GM23338 (cell line): ENCODE results near the gene BID. TPM values are rescaled to one million over a fixed set of nuclear protein-coding genes. Genes with fewer than 3 reads are reported as not detected.

Experiments
- ATAC-seq: fragments of 200-7000 bp; cut with Tn5 transposase; 3 replicates; pipeline ENCODE4 v1.9.1; 2020
- DNase-seq: peaks from one replicate; pipeline ENCODE4 v3.0.0-alpha.2; 2015; ENCODE audit warnings: low spot score
- H2AFZ ChIP-seq: fragments of 200-600 bp; sonication (generic); 2 replicates; pipeline ENCODE4 v1.8.0; 2016; ENCODE audit warnings: antibody characterized with exemption, mild to moderate bottlenecking, moderate library complexity
- H3F3A ChIP-seq: fragments of 200-600 bp; sonication (generic); replicated peaks from 2 replicates; pipeline ENCODE4 v1.8.0; 2017; ENCODE audit warnings: antibody characterized with exemption, mixed run types, low read depth
- H3K27ac ChIP-seq: fragments of 200-600 bp; sonication (generic); 2 replicates; pipeline ENCODE4 v1.6.1; 2016; ENCODE audit warnings: low read depth
- H3K27me3 ChIP-seq: fragments of 200-600 bp; sonication (generic); 2 replicates; pipeline ENCODE4 v1.8.0; 2016; ENCODE audit warnings: mild to moderate bottlenecking, mixed run types, moderate library complexity; ENCODE audit not compliant: insufficient read depth
- H3K36me3 ChIP-seq: fragments of 200-600 bp; sonication (generic); 2 replicates; pipeline ENCODE4 v1.8.0; 2016; ENCODE audit warnings: mild to moderate bottlenecking; ENCODE audit not compliant: insufficient read depth
- H3K4me1 ChIP-seq: fragments of 200-600 bp; sonication (generic); 2 replicates; pipeline ENCODE4 v1.8.0; 2016; ENCODE audit warnings: mild to moderate bottlenecking, moderate library complexity; ENCODE audit not compliant: insufficient read depth
- H3K4me2 ChIP-seq: fragments of 200-600 bp; sonication (generic); 2 replicates; pipeline ENCODE4 v1.7.1; 2017; ENCODE audit warnings: mixed run types
- H3K4me3 ChIP-seq: fragments of 200-600 bp; sonication (generic); 2 replicates; pipeline ENCODE4 v1.6.1; 2016; ENCODE audit warnings: mixed run types
- H3K79me2 ChIP-seq: fragments of 200-600 bp; sonication (generic); replicated peaks from 2 replicates; pipeline ENCODE4 v1.8.0; 2017; ENCODE audit warnings: mild to moderate bottlenecking; ENCODE audit not compliant: insufficient read depth
- H3K9me2 ChIP-seq: fragments of 200-600 bp; sonication (generic); 2 replicates; pipeline ENCODE4 v1.8.0; 2017; ENCODE audit not compliant: insufficient read depth
- H4K20me1 ChIP-seq: fragments of 200-600 bp; sonication (generic); replicated peaks from 2 replicates; pipeline ENCODE4 v1.8.0; 2017; ENCODE audit warnings: mild to moderate bottlenecking; ENCODE audit not compliant: insufficient read depth
- H3K27ac Mint-ChIP-seq: 2 replicates; pipeline ENCODE4 v1.8.0; 2020; ENCODE audit warnings: inconsistent platforms, mild to moderate bottlenecking, moderate library complexity, mixed read lengths
- H3K27me3 Mint-ChIP-seq: 3 replicates; pipeline ENCODE4 v1.8.0; 2022; ENCODE audit warnings: low read depth, mild to moderate bottlenecking, moderate library complexity, mixed read lengths, inconsistent platforms; ENCODE audit not compliant: insufficient read depth, poor library complexity
- H3K36me3 Mint-ChIP-seq: 3 replicates; pipeline ENCODE4 v1.8.0; 2021; ENCODE audit warnings: low read depth, mild to moderate bottlenecking, inconsistent platforms, moderate library complexity, mixed read lengths
- H3K4me1 Mint-ChIP-seq: 3 replicates; pipeline ENCODE4 v1.8.0; 2020; ENCODE audit warnings: mild to moderate bottlenecking, inconsistent platforms, mixed read lengths
- H3K4me3 Mint-ChIP-seq: 3 replicates; pipeline ENCODE4 v1.8.0; 2021; ENCODE audit warnings: moderate library complexity, mild to moderate bottlenecking, inconsistent platforms, mixed read lengths
- H3K9me3 Mint-ChIP-seq: 3 replicates; pipeline ENCODE4 v1.8.0; 2020; ENCODE audit warnings: moderate library complexity, mild to moderate bottlenecking, inconsistent platforms, mixed read lengths
- CREB1 ChIP-seq: fragments of 250-450 bp; sonication (Bioruptor Pico); IDR thresholded peaks from 2 replicates; pipeline ENCODE4 v1.5.0; 2020; ENCODE audit warnings: low read depth, mild to moderate bottlenecking, moderate library complexity
- CTCF ChIP-seq, 2 experiments: fragments of 200-600 bp in 1 of 2; sonication (generic) in 1 of 2; conservative IDR thresholded peaks; 2 replicates each; pipeline versions ENCODE4 v1.5.1 to v1.6.1; 2016 to 2017; ENCODE audit warnings: antibody characterized with exemption in 2 of 2, low read depth in 2 of 2, mild to moderate bottlenecking in 2 of 2, moderate library complexity in 1 of 2
- ETS1 ChIP-seq: IDR thresholded peaks from 2 replicates; pipeline ENCODE4 v1.6.1; 2016; ENCODE audit warnings: antibody characterized with exemption
- EZH2 ChIP-seq: fragments of 200-600 bp; sonication (generic); IDR thresholded peaks from one replicate; pipeline ENCODE4 v1.8.0; 2017; ENCODE audit warnings: antibody characterized with exemption, mild to moderate bottlenecking, low read depth; ENCODE audit not compliant: unreplicated experiment
- EZH2phosphoT487 ChIP-seq: fragments of 200-600 bp; sonication (generic); IDR thresholded peaks from one replicate; pipeline ENCODE4 v1.8.1; 2018; ENCODE audit warnings: antibody characterized with exemption; ENCODE audit not compliant: unreplicated experiment
- JUNB ChIP-seq: IDR thresholded peaks from one replicate; pipeline ENCODE4 v1.6.1; 2016; ENCODE audit warnings: antibody characterized with exemption; ENCODE audit not compliant: unreplicated experiment
- NANOG ChIP-seq: IDR thresholded peaks from 2 replicates; pipeline ENCODE4 v1.6.1; 2016; ENCODE audit warnings: antibody characterized with exemption, borderline replicate concordance
- POLR2AphosphoS5 ChIP-seq: IDR thresholded peaks from 2 replicates; pipeline ENCODE4 v1.6.1; 2016; ENCODE audit warnings: antibody characterized with exemption, low read depth
- REST ChIP-seq: IDR thresholded peaks from one replicate; pipeline ENCODE4 v1.6.1; 2018; ENCODE audit warnings: antibody characterized with exemption; ENCODE audit not compliant: unreplicated experiment
- STAT1 ChIP-seq: IDR thresholded peaks from one replicate; pipeline ENCODE4 v1.6.1; 2016; ENCODE audit warnings: antibody characterized with exemption; ENCODE audit not compliant: unreplicated experiment
- ZNF114 ChIP-seq: fragments of 250-450 bp; sonication (Bioruptor Pico); IDR thresholded peaks from 2 replicates; pipeline ENCODE4 v1.5.0; 2020; ENCODE audit warnings: mild to moderate bottlenecking, moderate library complexity
- polyA plus RNA-seq: library from polyadenylated mRNA; unstranded; fragments of >200 nt; fragmentation: Nextera tagmentation; extraction: Ambion mirVana; gene quantifications from 2 replicates; pipeline ENCODE4 v1.2.1, GENCODE V29; 2016
- total RNA-seq: library from RNA; depleted of rRNA; stranded (reverse); fragments of >200 nt; shearing (Covaris generic); gene quantifications from 2 replicates; pipeline ENCODE4 v1.2.3, GENCODE V29; 2014

The BID gene
- total and polyA plus RNA-seq, 2 experiments from 2014 or later: 65.1 to 125 TPM

- TF ChIP-seq CTCF (conservative IDR thresholded peaks at IDR 0.05; ENCODE audit: low read depth in 2 of 2) (no peak), EZH2 (no peak), EZH2phosphoT487 (no peak), CREB1 (CRISPR knock-in tag) (no peak), ZNF114 (CRISPR knock-in tag) (no peak), POLR2AphosphoS5 (no peak), REST (no peak)
These were observed 33.5 kb upstream of the BID start (continued) for GRCh38 chr22:17807578-17808410.

- Mint-ChIP-seq H3K27me3 (peaks cover 2% of the 10 kb centered on the region), H3K4me3 (no peak overlapping the region), H3K4me1 (peaks cover 9% of the 10 kb centered on the region; the same call in 2 of the 3 replicates), H3K27ac (no peak overlapping the region), H3K9me3 (no peaks in the 10 kb centered on the region), H3K36me3 (peaks cover 7% of the 10 kb centered on the region)
- Histone ChIP-seq H3K9me2 (no peaks in the 10 kb centered on the region), H2AFZ (no peak overlapping the region), H3K27me3 (no peaks in the 10 kb centered on the region), H3K27ac (no peak overlapping the region), H3K79me2 (no peaks in the 10 kb centered on the region), H3K4me3 (no peak overlapping the region), H4K20me1 (no peaks in the 10 kb centered on the region), H3K4me2 (no peak overlapping the region), H3F3A (0 out of 2 replicates have a peak, but pooled peaks cover 3% of the 10 kb centered on the region), H3K4me1 (no peaks in the 10 kb centered on the region), H3K36me3 (peaks cover 5% of the 10 kb centered on the region; the same call in 1 of the 2 replicates)
- TF ChIP-seq NANOG: no peak
- TF ChIP-seq REST: no peak
- no peak for TF ChIP-seq CTCF (conservative IDR thresholded peaks at IDR 0.05; ENCODE audit: low read depth in 2 of 2)
- TF ChIP-seq JUNB: no peak
- no peak for TF ChIP-seq STAT1
- TF ChIP-seq ETS1: no peak
- TF ChIP-seq ZNF114 (CRISPR knock-in tag): no peak
- ATAC-seq: no peak
- no peak for DNase-seq
These were observed 32.8 kb upstream of the BID start for GRCh38 chr22:17807086-17807485.
